Heart right ventricle (tissue), 16 donors: ENCODE results near the gene UBE2L3. TPM values are rescaled to one million over a fixed set of nuclear protein-coding genes. Genes with fewer than 3 reads are reported as not detected.

Experiments
- ATAC-seq, 8 donors: fragments of 200-7000 bp; cut with Tn5 transposase; one replicate each; pipeline ENCODE4 v1.9.1; 2020; ENCODE audit warnings: mild to moderate bottlenecking in 8 of 8, moderate library complexity in 8 of 8, moderate number of reproducible peaks in 1 of 8
- DNase-seq, 2 donors: peaks; one replicate each; pipeline ENCODE4 v3.0.0-alpha.2; 2020
- H3K27ac ChIP-seq, 10 donors: fragments of 200-600 bp; sonication (generic) in 2 of 10; one replicate each; pipeline versions ENCODE4 v1.5.0 to v1.8.0; 2020 to 2022; ENCODE audit warnings: mild to moderate bottlenecking in 3 of 10
- H3K27me3 ChIP-seq, 7 donors: fragments of 200-600 bp; one replicate each; pipeline ENCODE4 v1.8.0; 2021 to 2022; ENCODE audit warnings: mild to moderate bottlenecking in 2 of 7
- H3K36me3 ChIP-seq, 9 donors: fragments of 200-600 bp; sonication (generic) in 1 of 9; one replicate each; pipeline versions ENCODE4 v1.5.0 to v1.8.0; 2020 to 2022; ENCODE audit warnings: mild to moderate bottlenecking in 2 of 9
- H3K4me1 ChIP-seq, 9 donors: fragments of 200-600 bp; sonication (generic) in 1 of 9; one replicate each; pipeline versions ENCODE4 v1.5.0 to v1.8.0; 2020 to 2022; ENCODE audit warnings: mild to moderate bottlenecking in 4 of 9
- H3K4me3 ChIP-seq, 10 donors: fragments of 200-600 bp; sonication (generic) in 2 of 10; one replicate each; pipeline versions ENCODE4 v1.5.0 to v1.8.0; 2020 to 2022; ENCODE audit warnings: mild to moderate bottlenecking in 7 of 10, moderate library complexity in 2 of 10
- H3K9me3 ChIP-seq, 11 donors: fragments of 200-600 bp in 10 of 11; sonication (generic) in 2 of 11; one replicate each; pipeline versions ENCODE4 v1.5.0 to v1.8.0; 2013 to 2022; ENCODE audit warnings: mild to moderate bottlenecking in 2 of 11, control low read depth in 1 of 11, moderate library complexity in 1 of 11
- CTCF ChIP-seq, 9 donors: fragments of 200-600 bp; sonication (generic) in 2 of 9; IDR thresholded peaks; one replicate each; pipeline versions ENCODE4 v1.5.0 to v1.8.0; 2021 to 2022; ENCODE audit warnings: antibody characterized with exemption in 9 of 9, mild to moderate bottlenecking in 5 of 9, moderate library complexity in 1 of 9
- WGBS, 2 donors: extraction: QIAGEN DNeasy Blood & Tissue Kit; methylation state at CpG; one replicate each; pipeline ENCODE4 v1.1.7; 2013; ENCODE audit warnings: inconsistent platforms in 1 of 2; 5-methylcytosine and 5-hydroxymethylcytosine counted together
- intact Hi-C, 10 donors: fragments of 100-400 bp; cut with DNase I; formaldehyde crosslinking; loops; one replicate each; pipeline versions ENCODE4 v1.11.1 to v1.14.2; 2022
- polyA plus RNA-seq, 2 donors: library from polyadenylated mRNA; stranded (reverse); fragments of 200-250 nt; gene quantifications; one replicate each; pipeline ENCODE4 v1.2.3, GENCODE V29; 2013
- total RNA-seq, 10 donors: library from RNA; stranded (reverse); fragmentation: NEBNext Ultra II Directional in 3 of 10; extraction: Animal tissue kit (Norgen Biotek cat#: 25700) in 3 of 10; gene quantifications; one replicate each; pipeline versions ENCODE4 v1.2.1 to v1.2.4, GENCODE V29; 2021 to 2023
- donor health status: Arrhythmogenic right ventricular cardiomyopathy.
- donor health status: ischemic (EF 13 %, LVEDD 7.1; RV severe dilation, severe dysfunction).
- donor health status: healthy with polysubstance abuse.
- donor health status: DM: no; HTN: yes; CAD: no.
- donor health status: DM: no; HTN: no; CAD: no.
- donor health status: ischemic (EF 25% LVEDD 6.9; RV normal size, moderate dysfunction).
- donor health status: ischemic (EF 25% LVEDD 5.7; RV mildly dilated, moderate dysfunction).
- donor health status: healthy.
- donor health status: DM: yes; HTN: yes; CAD: no.
- donor health status: Ischemic cardiomyopathy.
- donor health status: ischemic (EF 35%, LVEDD 5.7; RV mildly dilated, moderate dysfunction).
- donor health status: nonischemic (EF 11% LVEDD 7.7; RV severe dilation, severe dysfunction).
- donor health status: DM: yes; HTN: yes; CAD: no.
- donor health status: PGD.
- donor health status: ischemic (EF 29% LVEDD 5.4; RV normal size, mild dysfunction).
- donor health status: nonischemic (EF 23%, LVEDD 6.1; RV moderate dilation, normal function).

UBE2L3 gene
- total and polyA plus RNA-seq, 12 donors = 43.1 to 63.6 (median 50.1) TPM

GRCh38 chr22:21621025-21621424 lies 53.5 kb downstream of the UBE2L3 start:
- DNase-seq (no peak), ATAC-seq (no peak)
- H3K27me3 ChIP-seq = no peaks in the 10 kb centered on the region
- no peak overlapping the region for H3K4me3 ChIP-seq
- no peak for TF ChIP-seq CTCF (IDR thresholded peaks at IDR 0.05)
- H3K36me3 ChIP-seq = peaks cover 0 to 43% (median 8%) of the 10 kb centered on the region in 9 donors
- intact Hi-C loops = loop anchor here in 3 of 10 donors (5.0 to 10.0 kb wide), 2 partner anchors 46 to 49 kb away; no protein-coding TSS in a partner anchor
- no peak overlapping the region for H3K27ac ChIP-seq
- H3K4me1 ChIP-seq = peaks cover 0 to 57% (median 46%) of the 10 kb centered on the region in 9 donors
- WGBS, 2 donors = 88 to 94% methylated on average over 3 of the region's 3 CpGs
- H3K9me3 ChIP-seq = no peaks in the 10 kb centered on the region

- peak overlapping the region in 2 of 10 donors; percentile 26 to 31 for H3K27ac ChIP-seq
- H3K36me3 ChIP-seq = peaks cover 0 to 42% (median 8%) of the 10 kb centered on the region in 9 donors
- no peaks in the 10 kb centered on the region for H3K9me3 ChIP-seq
- H3K4me1 ChIP-seq = peaks cover 0 to 57% (median 49%) of the 10 kb centered on the region in 9 donors
- no peak overlapping the region for H3K4me3 ChIP-seq
- H3K27me3 ChIP-seq = no peaks in the 10 kb centered on the region
- intact Hi-C loops = loop anchor here in 3 of 10 donors (5.0 to 10.0 kb wide), 2 partner anchors 47 to 50 kb away; no protein-coding TSS in a partner anchor
- no peak for ATAC-seq
- TF ChIP-seq CTCF (IDR thresholded peaks at IDR 0.05) = no peak
- WGBS, 2 donors = 68 to 70% methylated on average over 17 of the region's 17 CpGs
- DNase-seq = no peak
Measured at GRCh38 chr22:21622011-21622918, 54.8 kb downstream of the UBE2L3 start.

- Histone ChIP-seq H3K4me3 (no peak overlapping the region), H3K36me3 (peaks cover 0 to 50% (median 8%) of the 10 kb centered on the region in 9 donors), H3K27ac (peak overlapping the region in 4 of 10 donors; percentile 12 to 34 (median 30)), H3K4me1 (peaks cover 0 to 53% (median 49%) of the 10 kb centered on the region in 9 donors), H3K9me3 (no peaks in the 10 kb centered on the region), H3K27me3 (no peaks in the 10 kb centered on the region)
- DNase-seq (no peak), ATAC-seq (no peak)
- 85 to 87% methylated on average over 23 of the region's 23 CpGs for WGBS, 2 donors
- no peak for TF ChIP-seq CTCF (IDR thresholded peaks at IDR 0.05)
- intact Hi-C loops = loop anchor here in 3 of 10 donors (5.0 to 10.0 kb wide), 2 partner anchors 48 to 51 kb away; no protein-coding TSS in a partner anchor
Measured at GRCh38 chr22:21622919-21623647, 55.6 kb downstream of the UBE2L3 start.

- Histone ChIP-seq H3K27me3 (no peaks in the 10 kb centered on the region), H3K9me3 (no peaks in the 10 kb centered on the region), H3K36me3 (peaks cover 0 to 51% (median 8%) of the 10 kb centered on the region in 9 donors), H3K4me3 (no peak overlapping the region), H3K4me1 (peaks cover 0 to 57% (median 49%) of the 10 kb centered on the region in 9 donors), H3K27ac (peak overlapping the region in 4 of 10 donors; percentile 1 to 34 (median 21))
- intact Hi-C loops = loop anchor here in 3 of 10 donors (5.0 to 10.0 kb wide), 2 partner anchors 49 to 51 kb away; no protein-coding TSS in a partner anchor
- DNase-seq = no peak
- TF ChIP-seq CTCF (IDR thresholded peaks at IDR 0.05) = no peak
- WGBS, 2 donors = 70 to 82% methylated on average over 7 of the region's 7 CpGs
- peak in 2 of 8 donors; percentile 16 to 27 for ATAC-seq
Measured at GRCh38 chr22:21623648-21623970, 56.1 kb downstream of the UBE2L3 start.
